K562 (cell line): Measurements from ENCODE around the gene ANAPC16. TPM values are rescaled to one million over a fixed set of nuclear protein-coding genes. Genes with fewer than 3 reads are reported as not detected.

ENCODE experiments used
- CHD4 ChIP-seq: fragments of 200-600 bp; sonication (generic); IDR thresholded peaks from 3 replicates; pipeline ENCODE4 v1.6.1; 2012; ENCODE audit warnings: low read depth, mild to moderate bottlenecking, mixed read lengths, low read length, inconsistent platforms; ENCODE audit not compliant: insufficient read depth, insufficient replicate concordance, poor library complexity, severe bottlenecking
- DNMT1 ChIP-seq: fragments of 450-650 bp; IDR thresholded peaks from 2 replicates; pipeline ENCODE4 v1.6.1; 2016; ENCODE audit warnings: antibody characterized with exemption, mild to moderate bottlenecking
- ELF2 ChIP-seq: fragments of 250-450 bp; sonication (Bioruptor Pico); IDR thresholded peaks from 2 replicates; pipeline ENCODE4 v1.5.0; 2021; ENCODE audit warnings: mild to moderate bottlenecking
- GATAD2A ChIP-seq: fragments of 450-650 bp; IDR thresholded peaks from 2 replicates; pipeline ENCODE4 v1.6.1; 2017
- HNRNPH1 ChIP-seq: fragments of 200-400 bp; formaldehyde crosslinking; optimal IDR thresholded peaks from 2 replicates; pipeline ENCODE3; 2017; ENCODE audit warnings: low read depth, mild to moderate bottlenecking, low read length, moderate library complexity
- MEF2D ChIP-seq: conservative IDR thresholded peaks from 2 replicates; pipeline ENCODE4 v1.6.1; 2016; ENCODE audit warnings: low read depth, missing genetic modification characterization, missing compliant biosample characterization
- NR2C2 ChIP-seq, 2 experiments: fragments of 200-800 bp in 1 of 2; sonication (Bioruptor generic) in 1 of 2; sonication (generic) in 1 of 2; formaldehyde crosslinking in 1 of 2; IDR thresholded peaks; 2 replicates each; pipeline versions ENCODE4 v1.6.1 to v1.8.0; 2016 to 2022; ENCODE audit warnings: mild to moderate bottlenecking in 1 of 2, missing compliant biosample characterization in 1 of 2, missing genetic modification characterization in 1 of 2, missing genetic modification reagents in 1 of 2
- RCOR1 ChIP-seq, 2 experiments: IDR thresholded peaks; 2 replicates each; pipeline ENCODE4 v1.6.1; 2012; ENCODE audit warnings: low read depth in 2 of 2, low read length in 2 of 2, borderline replicate concordance in 1 of 2, improper control_type of control experiment in 1 of 2
- SMAD2 ChIP-seq: fragments of 150-350 bp; IDR thresholded peaks from 2 replicates; pipeline ENCODE4 v1.6.1; 2014; ENCODE audit warnings: low read depth, mild to moderate bottlenecking, low read length
- THRB ChIP-seq: fragments of 450-650 bp; formaldehyde crosslinking; conservative IDR thresholded peaks from 2 replicates; pipeline ENCODE4 v1.4.0; 2022; ENCODE audit warnings: mild to moderate bottlenecking, missing genetic modification characterization
- ZBTB1 ChIP-seq: sonication (generic); formaldehyde crosslinking; IDR thresholded peaks from 2 replicates; pipeline ENCODE4 v1.8.1; 2023; ENCODE audit warnings: missing genetic modification reagents, low read depth, mild to moderate bottlenecking, borderline replicate concordance
- ZNF347 ChIP-seq: fragments of 450-650 bp; formaldehyde crosslinking; IDR thresholded peaks from 2 replicates; pipeline ENCODE4 v1.4.0; 2020; ENCODE audit warnings: low read depth, mild to moderate bottlenecking, moderate library complexity
- ZNF444 ChIP-seq: fragments of 250-450 bp; sonication (Bioruptor Pico); IDR thresholded peaks from 2 replicates; pipeline ENCODE4 v1.4.0; 2020; ENCODE audit warnings: mild to moderate bottlenecking, moderate library complexity
- ZSCAN29 ChIP-seq: fragments of 450-650 bp; IDR thresholded peaks from 2 replicates; pipeline ENCODE4 v1.6.1; 2017
- polyA plus RNA-seq, 8 experiments: library from polyadenylated mRNA; depleted of rRNA in 4 of 8; stranded (reverse) in 5 of 8; unstranded in 3 of 8; fragments of >200 nt; fragmentation: Nextera tagmentation in 2 of 8; fragmentation: Illumina TruSeq in 1 of 8; extraction: Ambion mirVana in 2 of 8; extraction: Trizol in 1 of 8; gene quantifications; 2 replicates each; pipeline versions ENCODE4 v1.2.1 to v1.2.3, GENCODE V29; 2011 to 2014; ENCODE audit warnings: inconsistent platforms in 1 of 8, missing spikeins in 1 of 8
- total RNA-seq, 7 experiments: library from RNA; depleted of rRNA in 6 of 7; stranded (reverse); fragments of >200 nt in 6 of 7; fragmentation: Illumina TruSeq in 2 of 7; extraction: Trizol in 2 of 7; gene quantifications; 2 replicates each; pipeline versions ENCODE4 v1.2.1 to v1.2.3, GENCODE V29; 2011 to 2021; ENCODE audit warnings: low replicate concordance in 1 of 7
- TF ChIP-seq, protein P1 (sequence below): fragments of 200-800 bp; sonication (Bioruptor generic); IDR thresholded peaks from 2 replicates; pipeline ENCODE4 v1.6.1; 2016; ENCODE audit warnings: missing genetic modification characterization, missing compliant biosample characterization
- TF ChIP-seq, protein P2 (sequence below): fragments of 450-650 bp; IDR thresholded peaks from 2 replicates; pipeline ENCODE4 v1.6.1; 2018; ENCODE audit warnings: mild to moderate bottlenecking, low read depth; ENCODE audit not compliant: partially characterized antibody
- TF ChIP-seq, protein P3 (sequence below), 3 experiments: IDR thresholded peaks in 2 of 3; conservative IDR thresholded peaks in 1 of 3; 2 replicates each; pipeline ENCODE4 v1.5.1; 2011 to 2012; ENCODE audit warnings: low read length in 3 of 3, mild to moderate bottlenecking in 3 of 3, control low read depth in 2 of 3, improper control_type of control experiment in 1 of 3, inconsistent platforms in 1 of 3, low read depth in 1 of 3, mixed read lengths in 1 of 3, moderate library complexity in 1 of 3; ENCODE audit not compliant: insufficient read depth in 2 of 3

The ANAPC16 gene
- total and polyA plus RNA-seq, 9 of the 15 experiments (the other 6 are each of a cell fraction or from before 2014, with no cell fraction given) = 42.6 to 208 (median 108) TPM

DNA sequence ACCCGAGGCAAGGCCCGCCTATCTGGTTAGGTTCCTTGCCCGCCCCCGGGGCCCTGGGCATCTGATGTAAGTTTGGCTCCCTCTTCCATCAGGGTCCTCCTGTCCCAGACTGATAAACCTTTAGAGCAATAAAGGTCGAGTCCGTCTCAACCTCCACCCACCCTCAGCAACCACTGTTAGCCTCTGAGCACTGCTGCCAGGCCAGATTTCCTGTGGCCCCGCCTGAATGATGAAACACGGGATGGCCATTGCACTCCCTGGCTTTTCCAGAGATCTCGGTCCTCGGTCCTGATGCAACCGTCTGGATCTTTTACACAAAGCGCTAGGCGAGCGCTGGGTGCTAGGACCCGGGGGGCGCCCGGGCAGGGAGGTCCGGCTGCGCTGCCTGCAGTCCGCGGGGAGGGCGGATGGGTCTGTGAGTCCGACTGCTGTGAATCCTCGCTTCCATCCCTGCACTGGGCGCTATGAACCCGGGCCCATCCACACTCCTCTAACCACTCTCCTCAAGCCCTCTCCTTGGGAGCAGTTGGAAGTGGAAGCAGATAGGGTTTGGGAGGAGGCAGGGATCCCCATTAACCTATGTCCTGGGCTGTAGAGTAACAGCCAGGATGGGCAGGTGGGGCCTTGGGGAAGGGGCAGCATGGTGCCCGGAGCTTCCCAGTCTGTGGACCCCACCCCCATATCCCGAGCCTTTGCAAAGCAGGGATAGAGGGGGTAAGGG lies 57.0 kb downstream of the ANAPC16 start (continued):
- no peak for TF ChIP-seq THRB (CRISPR knock-in tag)
- no peak for TF ChIP-seq DNMT1
- TF ChIP-seq HNRNPH1 = no peak
- peak; percentile 81; the same call in 1 of the 2 replicates for TF ChIP-seq ZBTB1 (CRISPR knock-in tag)
- TF ChIP-seq, protein P1, sequence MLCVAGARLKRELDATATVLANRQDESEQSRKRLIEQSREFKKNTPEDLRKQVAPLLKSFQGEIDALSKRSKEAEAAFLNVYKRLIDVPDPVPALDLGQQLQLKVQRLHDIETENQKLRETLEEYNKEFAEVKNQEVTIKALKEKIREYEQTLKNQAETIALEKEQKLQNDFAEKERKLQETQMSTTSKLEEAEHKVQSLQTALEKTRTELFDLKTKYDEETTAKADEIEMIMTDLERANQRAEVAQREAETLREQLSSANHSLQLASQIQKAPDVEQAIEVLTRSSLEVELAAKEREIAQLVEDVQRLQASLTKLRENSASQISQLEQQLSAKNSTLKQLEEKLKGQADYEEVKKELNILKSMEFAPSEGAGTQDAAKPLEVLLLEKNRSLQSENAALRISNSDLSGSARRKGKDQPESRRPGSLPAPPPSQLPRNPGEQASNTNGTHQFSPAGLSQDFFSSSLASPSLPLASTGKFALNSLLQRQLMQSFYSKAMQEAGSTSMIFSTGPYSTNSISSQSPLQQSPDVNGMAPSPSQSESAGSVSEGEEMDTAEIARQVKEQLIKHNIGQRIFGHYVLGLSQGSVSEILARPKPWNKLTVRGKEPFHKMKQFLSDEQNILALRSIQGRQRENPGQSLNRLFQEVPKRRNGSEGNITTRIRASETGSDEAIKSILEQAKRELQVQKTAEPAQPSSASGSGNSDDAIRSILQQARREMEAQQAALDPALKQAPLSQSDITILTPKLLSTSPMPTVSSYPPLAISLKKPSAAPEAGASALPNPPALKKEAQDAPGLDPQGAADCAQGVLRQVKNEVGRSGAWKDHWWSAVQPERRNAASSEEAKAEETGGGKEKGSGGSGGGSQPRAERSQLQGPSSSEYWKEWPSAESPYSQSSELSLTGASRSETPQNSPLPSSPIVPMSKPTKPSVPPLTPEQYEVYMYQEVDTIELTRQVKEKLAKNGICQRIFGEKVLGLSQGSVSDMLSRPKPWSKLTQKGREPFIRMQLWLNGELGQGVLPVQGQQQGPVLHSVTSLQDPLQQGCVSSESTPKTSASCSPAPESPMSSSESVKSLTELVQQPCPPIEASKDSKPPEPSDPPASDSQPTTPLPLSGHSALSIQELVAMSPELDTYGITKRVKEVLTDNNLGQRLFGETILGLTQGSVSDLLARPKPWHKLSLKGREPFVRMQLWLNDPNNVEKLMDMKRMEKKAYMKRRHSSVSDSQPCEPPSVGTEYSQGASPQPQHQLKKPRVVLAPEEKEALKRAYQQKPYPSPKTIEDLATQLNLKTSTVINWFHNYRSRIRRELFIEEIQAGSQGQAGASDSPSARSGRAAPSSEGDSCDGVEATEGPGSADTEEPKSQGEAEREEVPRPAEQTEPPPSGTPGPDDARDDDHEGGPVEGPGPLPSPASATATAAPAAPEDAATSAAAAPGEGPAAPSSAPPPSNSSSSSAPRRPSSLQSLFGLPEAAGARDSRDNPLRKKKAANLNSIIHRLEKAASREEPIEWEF (CRISPR knock-in tag) = no peak
- TF ChIP-seq NR2C2 (CRISPR knock-in tag; IDR thresholded peaks at IDR 0.05) = no peak
- TF ChIP-seq NR2C2 (tag; IDR thresholded peaks at IDR 0.05) = peak; percentile 93
- TF ChIP-seq MEF2D (tag) = peak; percentile 80
- no peak for TF ChIP-seq SMAD2
- TF ChIP-seq GATAD2A = no peak
- TF ChIP-seq, protein P2, sequence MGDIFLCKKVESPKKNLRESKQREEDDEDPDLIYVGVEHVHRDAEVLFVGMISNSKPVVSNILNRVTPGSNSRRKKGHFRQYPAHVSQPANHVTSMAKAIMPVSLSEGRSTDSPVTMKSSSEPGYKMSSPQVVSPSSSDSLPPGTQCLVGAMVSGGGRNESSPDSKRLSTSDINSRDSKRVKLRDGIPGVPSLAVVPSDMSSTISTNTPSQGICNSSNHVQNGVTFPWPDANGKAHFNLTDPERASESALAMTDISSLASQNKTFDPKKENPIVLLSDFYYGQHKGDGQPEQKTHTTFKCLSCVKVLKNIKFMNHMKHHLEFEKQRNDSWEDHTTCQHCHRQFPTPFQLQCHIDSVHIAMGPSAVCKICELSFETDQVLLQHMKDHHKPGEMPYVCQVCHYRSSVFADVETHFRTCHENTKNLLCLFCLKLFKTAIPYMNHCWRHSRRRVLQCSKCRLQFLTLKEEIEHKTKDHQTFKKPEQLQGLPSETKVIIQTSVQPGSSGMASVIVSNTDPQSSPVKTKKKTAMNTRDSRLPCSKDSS = no peak
- no peak; the same call in 1 of the 2 replicates for TF ChIP-seq ELF2 (CRISPR knock-in tag)
- TF ChIP-seq ZNF444 = 0 out of 2 replicates have a peak, but pooled peaks have one; percentile 5
- TF ChIP-seq RCOR1 (IDR thresholded peaks at IDR 0.05; ENCODE audit: borderline replicate concordance in 1 of 2, low read depth in 2 of 2, low read length in 2 of 2) = peak; percentile 98 to 100; a peak in 3 of 4 replicates
- no peak for TF ChIP-seq ZNF347 (CRISPR knock-in tag)
- no peak for TF ChIP-seq ZSCAN29
- TF ChIP-seq CHD4 = no peak
- TF ChIP-seq, protein P3, sequence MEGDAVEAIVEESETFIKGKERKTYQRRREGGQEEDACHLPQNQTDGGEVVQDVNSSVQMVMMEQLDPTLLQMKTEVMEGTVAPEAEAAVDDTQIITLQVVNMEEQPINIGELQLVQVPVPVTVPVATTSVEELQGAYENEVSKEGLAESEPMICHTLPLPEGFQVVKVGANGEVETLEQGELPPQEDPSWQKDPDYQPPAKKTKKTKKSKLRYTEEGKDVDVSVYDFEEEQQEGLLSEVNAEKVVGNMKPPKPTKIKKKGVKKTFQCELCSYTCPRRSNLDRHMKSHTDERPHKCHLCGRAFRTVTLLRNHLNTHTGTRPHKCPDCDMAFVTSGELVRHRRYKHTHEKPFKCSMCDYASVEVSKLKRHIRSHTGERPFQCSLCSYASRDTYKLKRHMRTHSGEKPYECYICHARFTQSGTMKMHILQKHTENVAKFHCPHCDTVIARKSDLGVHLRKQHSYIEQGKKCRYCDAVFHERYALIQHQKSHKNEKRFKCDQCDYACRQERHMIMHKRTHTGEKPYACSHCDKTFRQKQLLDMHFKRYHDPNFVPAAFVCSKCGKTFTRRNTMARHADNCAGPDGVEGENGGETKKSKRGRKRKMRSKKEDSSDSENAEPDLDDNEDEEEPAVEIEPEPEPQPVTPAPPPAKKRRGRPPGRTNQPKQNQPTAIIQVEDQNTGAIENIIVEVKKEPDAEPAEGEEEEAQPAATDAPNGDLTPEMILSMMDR (IDR thresholded peaks at IDR 0.05 in 2 of 3, conservative IDR thresholded peaks at IDR 0.05 in 1 of 3; ENCODE audit: insufficient read depth in 2 of 3, low read depth in 1 of 3, low read length in 3 of 3) = no peak
